Measurements from ENCODE around the gene DHRS4L2. TPM values are rescaled to one million over a fixed set of nuclear protein-coding genes. Genes with fewer than 3 reads are reported as not detected.
"Not testable (repeated sequence)": the region's sequence is repeated elsewhere in the genome, so short reads cannot be mapped to it uniquely, and the experiment has no call there.

The DHRS4L2 gene
- total and polyA plus RNA-seq, 10 of the 15 experiments (the other 5 are each of a cell fraction or from before 2014, with no cell fraction given), result 2.8 to 49.3 (median 21.8) TPM

- ATAC-seq, result peak; percentile 94
- Histone ChIP-seq H3K9ac (ENCODE audit: control insufficient read depth, insufficient read depth, low read length) (peak overlapping the region; percentile 44; the same call in 1 of the 2 replicates), H3K4me2 (ENCODE audit: control insufficient read depth, insufficient read depth) (peak overlapping the region; percentile 42; the same call in 1 of the 2 replicates), H2AFZ (ENCODE audit: control insufficient read depth, low read depth, low read length) (peak overlapping the region; percentile 39; the same call in 1 of the 2 replicates)
- H3K79me2 ChIP-seq (ENCODE audit: control insufficient read depth, insufficient read depth, low read length); H3K27ac ChIP-seq (ENCODE audit: control insufficient read depth, insufficient read depth); H3K27me3 ChIP-seq (replicated peaks in 1 of 2; ENCODE audit: control insufficient read depth in 2 of 2, insufficient read depth in 2 of 2, low read length in 1 of 2); intact Hi-C loops (cut with micrococcal nuclease; ENCODE audit: unreplicated experiment); DNase-seq (ENCODE audit: low read depth, low spot score); H3K9me3 ChIP-seq (replicated peaks; ENCODE audit: control insufficient read depth, insufficient read depth, low read length); RAD21 ChIA-PET (ENCODE audit: unreplicated experiment); H4K20me1 ChIP-seq (ENCODE audit: control insufficient read depth, insufficient read depth); in situ Hi-C loops (cut with MboI); BruUV-seq (replicated peaks); FAIRE-seq; H3K4me3 ChIP-seq; H3K36me3 ChIP-seq (ENCODE audit: control insufficient read depth in 2 of 2, insufficient read depth in 2 of 2, low read length in 1 of 2); H3K4me1 ChIP-seq (ENCODE audit: control insufficient read depth, insufficient read depth, low read length): not testable (repeated sequence)
- ChIA-PET POLR2A (interaction anchor here (0.6 kb wide), 2 partner anchors 57 to 235 kb away, joined by 3 to 6 read pairs; no protein-coding TSS in a partner anchor), SMC1A (ENCODE audit: uncharacterized antibody, unreplicated experiment) (interaction anchor here (0.9 to 1.7 kb wide), 2 partner anchors 83 to 101 kb away, joined by 3 read pairs; no protein-coding TSS in a partner anchor), CTCF (interaction anchor here (1.7 kb wide), 1 partner anchor 83 kb away, joined by 4 read pairs; no protein-coding TSS in a partner anchor)
- 3% methylated on average over 24 of the region's 62 CpGs for WGBS (ENCODE audit: insufficient coverage, insufficient replicate concordance, low lambda C conversion rate, missing lambda C conversion rate)
- 0 out of 4 replicates have a peak, but pooled peaks of 1 of the 2 experiments have one; percentile 15 for TF ChIP-seq BHLHE40 (IDR thresholded peaks at IDR 0.05; ENCODE audit: borderline replicate concordance in 1 of 2, low read depth in 2 of 2, low read length in 1 of 2)
These were observed 18.3 kb downstream of the DHRS4L2 start for GRCh38 chr14:24006817-24007652.

- H3K79me2 ChIP-seq (ENCODE audit: control insufficient read depth, insufficient read depth, low read length), result no peaks in the 10 kb centered on the region
- H3K9ac ChIP-seq (ENCODE audit: control insufficient read depth, insufficient read depth, low read length), result no peak overlapping the region
- POLR2A ChIA-PET, result interaction anchor here (1.0 kb wide), 1 partner anchor 82 kb away, joined by 3 read pairs; no protein-coding TSS in a partner anchor
- ATAC-seq (no peak), DNase-seq (ENCODE audit: low read depth, low spot score) (no peak), FAIRE-seq (no peak)
- intact Hi-C loops (cut with micrococcal nuclease; ENCODE audit: unreplicated experiment) (loop anchor here (10.0 kb wide), 1 partner anchor 204 kb away; the partner anchor contains the start of genes CHMP4A and MDP1), in situ Hi-C loops (cut with MboI) (loop anchor here (5.0 kb wide), 2 partner anchors 34 to 76 kb away; no protein-coding TSS in a partner anchor)
- no TSS peak for BruUV-seq (replicated peaks)
- peak overlapping the region; percentile 25; the same call in 1 of the 2 replicates for H3K4me2 ChIP-seq (ENCODE audit: control insufficient read depth, insufficient read depth)
- H4K20me1 ChIP-seq (ENCODE audit: control insufficient read depth, insufficient read depth), result no peaks in the 10 kb centered on the region
- no peak overlapping the region for H2AFZ ChIP-seq (ENCODE audit: control insufficient read depth, low read depth, low read length)
- H3K36me3 ChIP-seq (ENCODE audit: control insufficient read depth in 2 of 2, insufficient read depth in 2 of 2, low read length in 1 of 2), result no peaks in the 10 kb centered on the region
- CTCF ChIA-PET, result interaction anchor here (0.6 to 5.3 kb wide), 5 partner anchors 80 to 302 kb away, joined by 4 to 33 read pairs (median 5); partner anchors contain the start of genes CIDEB and IRF9
- no peaks in the 10 kb centered on the region for H3K27me3 ChIP-seq (replicated peaks in 1 of 2; ENCODE audit: control insufficient read depth in 2 of 2, insufficient read depth in 2 of 2, low read length in 1 of 2)
- H3K4me3 ChIP-seq, result no peak overlapping the region
- peak; percentile 27 for TF ChIP-seq E4F1 (IDR thresholded peaks at IDR 0.05; ENCODE audit: borderline replicate concordance, partially characterized antibody)
- peak; percentile 41; the same call in 1 of the 2 replicates for TF ChIP-seq IRF5 (IDR thresholded peaks at IDR 0.05; ENCODE audit: borderline replicate concordance)
- no peak for TF ChIP-seq NKRF (conservative IDR thresholded peaks at IDR 0.05)
- TF ChIP-seq HCFC1 (IDR thresholded peaks at IDR 0.05; ENCODE audit: low read length), result no peak
- TF ChIP-seq YBX1 (IDR thresholded peaks at IDR 0.05), result 0 out of 2 replicates have a peak, but pooled peaks have one; percentile 21
- TF ChIP-seq ZSCAN29 (IDR thresholded peaks at IDR 0.05), result no peak
- no peaks in the 10 kb centered on the region for H3K4me1 ChIP-seq (ENCODE audit: control insufficient read depth, insufficient read depth, low read length)
- SMC1A ChIA-PET (ENCODE audit: uncharacterized antibody, unreplicated experiment), result interaction anchor here (0.7 to 1.6 kb wide), 3 partner anchors 79 to 379 kb away, joined by 3 to 11 read pairs (median 3); no protein-coding TSS in a partner anchor
- H3K27ac ChIP-seq (ENCODE audit: control insufficient read depth, insufficient read depth), result no peak overlapping the region
- WGBS (ENCODE audit: insufficient coverage, insufficient replicate concordance, low lambda C conversion rate, missing lambda C conversion rate), result 45% methylated on average over 2 of the region's 2 CpGs
- RAD21 ChIA-PET (ENCODE audit: unreplicated experiment), result interaction anchor here (0.9 kb wide), 1 partner anchor 98 kb away, joined by 4 read pairs; no protein-coding TSS in a partner anchor
- H3K9me3 ChIP-seq (replicated peaks; ENCODE audit: control insufficient read depth, insufficient read depth, low read length), result no peaks in the 10 kb centered on the region
These were observed 22.3 kb downstream of the DHRS4L2 start for GRCh38 chr14:24011051-24011450.
